GM18505 (cell line): ENCODE data around the gene TOMM34.
A peak's percentile ranks its signal among the peaks of the same experiment; 100 is the strongest.

Source experiments
- ATAC-seq: cut with Tn5 transposase; IDR thresholded peaks from one replicate; pipeline ENCODE4 v1.9.1; 2021; ENCODE audit not compliant: unreplicated experiment
- POLR2A ChIP-seq: IDR thresholded peaks from 4 replicates; pipeline ENCODE4 v1.6.1; 2011; ENCODE audit warnings: borderline replicate concordance; ENCODE audit not compliant: insufficient read depth, insufficient read length; ENCODE audit errors: extremely low read depth

TOMM34 gene

GRCh38 chr20:44960103-44960852 is at the start of gene TOMM34:
Gene TOMM34 (minus strand): TSS chr20:44960397. CDS start chr20:44960333, 64 bp downstream.
- ATAC-seq, result peak; percentile 80
- peak; percentile 69 for TF ChIP-seq POLR2A

- ATAC-seq, result no peak
- TF ChIP-seq POLR2A, result no peak
These were observed 48.4 kb upstream of the TOMM34 start for GRCh38 chr20:45008521-45009049.

GRCh38 chr20:44997668-44998067 is 37.5 kb upstream of the TOMM34 start:
- no peak for ATAC-seq

GRCh38 chr20:44997171-44997570 is 37.0 kb upstream of the TOMM34 start:
- no peak for ATAC-seq

More at GRCh38 chr20:44997668-44998067, 37.5 kb upstream of the TOMM34 start:
- TF ChIP-seq POLR2A, result no peak

GRCh38 chr20:44993343-44993742 is 33.1 kb upstream of the TOMM34 start:
- no peak for TF ChIP-seq POLR2A
- ATAC-seq, result no peak

More at GRCh38 chr20:44997171-44997570, 37.0 kb upstream of the TOMM34 start:
- no peak for TF ChIP-seq POLR2A

GRCh38 chr20:44990957-44991356 is 30.8 kb upstream of the TOMM34 start:
- no peak for ATAC-seq
- no peak for TF ChIP-seq POLR2A

GRCh38 chr20:44990425-44990824 is 30.2 kb upstream of the TOMM34 start:
- ATAC-seq, result no peak
- TF ChIP-seq POLR2A, result no peak

- ATAC-seq, result no peak
- no peak for TF ChIP-seq POLR2A
These were observed 28.5 kb upstream of the TOMM34 start for GRCh38 chr20:44988631-44989171.

GRCh38 chr20:44983093-44983674 is 23.0 kb upstream of the TOMM34 start:
- TF ChIP-seq POLR2A, result no peak
- no peak for ATAC-seq

GRCh38 chr20:44981736-44982406 is 21.7 kb upstream of the TOMM34 start:
- ATAC-seq, result no peak
- TF ChIP-seq POLR2A, result no peak

GRCh38 chr20:44979090-44979621 is 19.0 kb upstream of the TOMM34 start:
- TF ChIP-seq POLR2A, result no peak
- ATAC-seq, result peak; percentile 88

GRCh38 chr20:44976698-44977097 is 16.5 kb upstream of the TOMM34 start:
- ATAC-seq, result no peak
- TF ChIP-seq POLR2A, result no peak

GRCh38 chr20:44973053-44973452 is 12.9 kb upstream of the TOMM34 start:
- TF ChIP-seq POLR2A, result no peak
- ATAC-seq, result no peak
